HL-60 (cell line): ENCODE data around the gene VGLL2.

Experiments used
- DNase-seq, 2 experiments: peaks; one replicate each; pipeline ENCODE4 v3.0.0-alpha.2; 2010 to 2020; ENCODE audit warnings: low read depth in 1 of 2, low spot score in 1 of 2
- H3K27ac ChIP-seq: fragments of 250-450 bp; sonication (Bioruptor Pico); replicated peaks from 2 replicates; pipeline ENCODE4 v1.5.1; 2020; ENCODE audit warnings: mild to moderate bottlenecking, moderate library complexity
- H3K27me3 ChIP-seq: fragments of 250-450 bp; sonication (Bioruptor Pico); 2 replicates; pipeline ENCODE4 v1.5.1; 2021; ENCODE audit warnings: mild to moderate bottlenecking, moderate library complexity; ENCODE audit not compliant: insufficient read depth, poor library complexity, severe bottlenecking
- H3K4me3 ChIP-seq: replicated peaks from 2 replicates; pipeline ENCODE4 v1.5.1; 2011; ENCODE audit warnings: mild to moderate bottlenecking, control low read depth, low read length; ENCODE audit not compliant: insufficient read depth
- GABPA ChIP-seq: IDR thresholded peaks from 2 replicates; pipeline ENCODE4 v1.6.1; 2012; ENCODE audit warnings: low read depth
- POLR2AphosphoS5 ChIP-seq: IDR thresholded peaks from 2 replicates; pipeline ENCODE4 v1.6.1; 2012; ENCODE audit warnings: low read depth
- SPI1 ChIP-seq: IDR thresholded peaks from 2 replicates; pipeline ENCODE4 v1.6.1; 2012; ENCODE audit warnings: low read depth, mild to moderate bottlenecking, borderline replicate concordance
- TF ChIP-seq, protein P1 (sequence below): IDR thresholded peaks from one replicate; pipeline ENCODE4 v1.5.1; 2011; ENCODE audit warnings: low read length, control low read depth, inconsistent platforms; ENCODE audit not compliant: insufficient read depth
- TF ChIP-seq, protein P2 (sequence below): IDR thresholded peaks from 2 replicates; pipeline ENCODE4 v1.6.1; 2012; ENCODE audit warnings: low read depth; ENCODE audit not compliant: insufficient replicate concordance

The VGLL2 gene

DNA sequence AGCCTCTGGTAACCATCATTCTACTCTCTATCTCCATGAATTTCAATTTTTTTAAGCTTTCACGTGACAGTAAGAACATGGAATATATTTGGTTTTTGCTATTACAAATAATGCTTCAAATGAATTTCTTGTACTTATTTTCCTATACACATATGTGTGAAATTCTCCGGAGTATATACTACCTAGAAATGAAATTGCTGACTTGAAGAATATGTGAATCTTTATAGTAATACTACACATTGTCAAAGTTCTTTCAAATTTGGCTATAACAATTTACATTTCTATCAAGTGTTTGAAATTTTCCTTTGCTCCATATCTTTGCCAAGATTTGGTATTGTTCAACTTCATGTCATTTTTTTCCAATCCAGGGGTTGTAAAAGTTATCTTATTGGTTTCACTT, 11.6 kb upstream of the VGLL2 start:
- DNase-seq = no peak
- H3K4me3 ChIP-seq = no peak overlapping the region
- no peak for TF ChIP-seq POLR2AphosphoS5
- TF ChIP-seq, protein P1, sequence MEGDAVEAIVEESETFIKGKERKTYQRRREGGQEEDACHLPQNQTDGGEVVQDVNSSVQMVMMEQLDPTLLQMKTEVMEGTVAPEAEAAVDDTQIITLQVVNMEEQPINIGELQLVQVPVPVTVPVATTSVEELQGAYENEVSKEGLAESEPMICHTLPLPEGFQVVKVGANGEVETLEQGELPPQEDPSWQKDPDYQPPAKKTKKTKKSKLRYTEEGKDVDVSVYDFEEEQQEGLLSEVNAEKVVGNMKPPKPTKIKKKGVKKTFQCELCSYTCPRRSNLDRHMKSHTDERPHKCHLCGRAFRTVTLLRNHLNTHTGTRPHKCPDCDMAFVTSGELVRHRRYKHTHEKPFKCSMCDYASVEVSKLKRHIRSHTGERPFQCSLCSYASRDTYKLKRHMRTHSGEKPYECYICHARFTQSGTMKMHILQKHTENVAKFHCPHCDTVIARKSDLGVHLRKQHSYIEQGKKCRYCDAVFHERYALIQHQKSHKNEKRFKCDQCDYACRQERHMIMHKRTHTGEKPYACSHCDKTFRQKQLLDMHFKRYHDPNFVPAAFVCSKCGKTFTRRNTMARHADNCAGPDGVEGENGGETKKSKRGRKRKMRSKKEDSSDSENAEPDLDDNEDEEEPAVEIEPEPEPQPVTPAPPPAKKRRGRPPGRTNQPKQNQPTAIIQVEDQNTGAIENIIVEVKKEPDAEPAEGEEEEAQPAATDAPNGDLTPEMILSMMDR = no peak
- TF ChIP-seq SPI1 = no peak
- no peak for TF ChIP-seq GABPA
- TF ChIP-seq, protein P2, sequence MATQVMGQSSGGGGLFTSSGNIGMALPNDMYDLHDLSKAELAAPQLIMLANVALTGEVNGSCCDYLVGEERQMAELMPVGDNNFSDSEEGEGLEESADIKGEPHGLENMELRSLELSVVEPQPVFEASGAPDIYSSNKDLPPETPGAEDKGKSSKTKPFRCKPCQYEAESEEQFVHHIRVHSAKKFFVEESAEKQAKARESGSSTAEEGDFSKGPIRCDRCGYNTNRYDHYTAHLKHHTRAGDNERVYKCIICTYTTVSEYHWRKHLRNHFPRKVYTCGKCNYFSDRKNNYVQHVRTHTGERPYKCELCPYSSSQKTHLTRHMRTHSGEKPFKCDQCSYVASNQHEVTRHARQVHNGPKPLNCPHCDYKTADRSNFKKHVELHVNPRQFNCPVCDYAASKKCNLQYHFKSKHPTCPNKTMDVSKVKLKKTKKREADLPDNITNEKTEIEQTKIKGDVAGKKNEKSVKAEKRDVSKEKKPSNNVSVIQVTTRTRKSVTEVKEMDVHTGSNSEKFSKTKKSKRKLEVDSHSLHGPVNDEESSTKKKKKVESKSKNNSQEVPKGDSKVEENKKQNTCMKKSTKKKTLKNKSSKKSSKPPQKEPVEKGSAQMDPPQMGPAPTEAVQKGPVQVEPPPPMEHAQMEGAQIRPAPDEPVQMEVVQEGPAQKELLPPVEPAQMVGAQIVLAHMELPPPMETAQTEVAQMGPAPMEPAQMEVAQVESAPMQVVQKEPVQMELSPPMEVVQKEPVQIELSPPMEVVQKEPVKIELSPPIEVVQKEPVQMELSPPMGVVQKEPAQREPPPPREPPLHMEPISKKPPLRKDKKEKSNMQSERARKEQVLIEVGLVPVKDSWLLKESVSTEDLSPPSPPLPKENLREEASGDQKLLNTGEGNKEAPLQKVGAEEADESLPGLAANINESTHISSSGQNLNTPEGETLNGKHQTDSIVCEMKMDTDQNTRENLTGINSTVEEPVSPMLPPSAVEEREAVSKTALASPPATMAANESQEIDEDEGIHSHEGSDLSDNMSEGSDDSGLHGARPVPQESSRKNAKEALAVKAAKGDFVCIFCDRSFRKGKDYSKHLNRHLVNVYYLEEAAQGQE = no peak
- no peak overlapping the region for H3K27ac ChIP-seq
- no peaks in the 10 kb centered on the region for H3K27me3 ChIP-seq

DNA sequence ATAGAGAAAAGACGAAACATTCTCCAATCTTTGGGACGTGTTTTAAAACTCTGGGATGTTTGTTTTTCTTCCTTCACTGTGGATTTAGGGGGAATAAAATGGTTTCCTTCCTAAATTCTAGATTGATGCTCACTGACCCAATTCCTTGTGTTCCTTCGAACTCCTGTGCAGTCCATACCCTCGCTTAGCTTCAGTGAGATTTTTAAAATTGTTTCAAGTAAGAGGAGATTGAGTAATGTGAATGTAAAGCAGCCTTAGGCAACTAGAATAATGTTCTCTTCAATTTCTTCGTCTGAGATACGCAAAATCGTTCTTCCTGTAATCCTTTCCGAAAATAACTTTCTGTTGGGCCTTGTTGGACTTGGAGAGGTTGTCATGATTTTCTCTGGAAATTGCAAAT, 2.6 kb upstream of the VGLL2 start:
- DNase-seq = no peak
- TF ChIP-seq SPI1 = no peak
- TF ChIP-seq POLR2AphosphoS5 = no peak
- TF ChIP-seq, protein P1 = no peak
- no peak for TF ChIP-seq GABPA
- TF ChIP-seq, protein P2 = no peak
- H3K4me3 ChIP-seq = no peak overlapping the region

DNA sequence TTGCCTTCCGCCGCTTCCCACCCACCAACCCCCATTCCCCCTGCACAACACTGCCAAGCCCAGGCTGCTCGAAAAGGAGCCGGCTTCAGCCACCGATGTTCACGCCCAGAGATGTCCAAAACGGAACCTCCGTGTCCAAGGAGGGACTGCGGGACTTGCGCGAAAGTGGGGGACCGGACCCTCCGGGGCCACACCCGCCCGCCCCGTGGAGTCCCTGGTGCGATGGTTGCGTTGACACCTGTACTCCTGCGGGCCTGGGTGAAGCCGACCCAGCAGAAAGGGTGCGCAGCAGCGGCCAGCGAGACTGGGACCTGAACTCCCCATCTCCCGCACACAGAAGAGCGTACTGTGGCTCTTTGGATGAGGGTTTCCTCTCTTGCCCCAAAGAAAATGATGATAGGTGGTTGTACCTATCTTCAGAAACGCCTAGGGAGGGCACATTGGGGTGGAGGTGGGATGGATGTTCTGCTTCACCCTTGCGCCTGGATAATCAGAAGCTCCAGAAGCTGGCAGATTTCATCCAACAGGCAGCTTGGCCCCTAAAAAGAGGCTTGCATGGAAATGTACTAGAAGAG, 1.9 kb upstream of the VGLL2 start:
- Histone ChIP-seq H3K27me3 (peaks cover 74% of the 10 kb centered on the region), H3K4me3 (no peak overlapping the region), H3K27ac (no peak overlapping the region)
- no peak for DNase-seq
- TF ChIP-seq, protein P2 = no peak
- TF ChIP-seq SPI1 (no peak), POLR2AphosphoS5 (no peak)

More for the DNA sequence above, 2.6 kb upstream of the VGLL2 start:
- Histone ChIP-seq H3K27ac (no peak overlapping the region), H3K27me3 (peaks cover 68% of the 10 kb centered on the region)

DNA sequence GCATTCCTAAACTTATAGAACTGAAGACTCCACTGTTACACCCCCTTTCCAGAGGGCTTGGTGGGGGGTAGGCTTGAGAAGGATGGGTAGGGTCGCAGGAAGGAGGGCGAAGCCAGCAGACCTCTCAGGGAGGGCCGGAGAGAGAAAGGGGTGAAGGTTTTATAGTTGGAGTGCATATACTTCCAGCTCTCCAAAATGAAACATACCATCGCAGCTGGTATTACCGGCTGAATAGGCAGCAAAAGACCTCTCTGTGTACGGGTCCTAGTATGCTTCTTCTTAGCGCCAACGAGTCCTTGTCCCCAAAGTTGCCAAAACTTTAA, 1.0 kb upstream of the VGLL2 start:
- Histone ChIP-seq H3K4me3 (no peak overlapping the region), H3K27ac (no peak overlapping the region), H3K27me3 (peaks cover 81% of the 10 kb centered on the region)
- no peak for DNase-seq
- TF ChIP-seq SPI1 (no peak), POLR2AphosphoS5 (no peak), GABPA (no peak)
- TF ChIP-seq, protein P2 = no peak
- TF ChIP-seq, protein P1 = no peak
